Natural killer cell (primary cell): Measurements from ENCODE around the gene MYH6. TPM values are rescaled to one million over a fixed set of nuclear protein-coding genes. Genes with fewer than 3 reads are reported as not detected.

ENCODE experiments used
- ATAC-seq, 3 donors: fragments of 150-1000 bp in 2 of 3; fragments of 200-7000 bp in 1 of 3; cut with Tn5 transposase; 1 replicate in 1 of 3; 2 replicates in 2 of 3; pipeline ENCODE4 v1.10.0; 2021; ENCODE audit warnings: mild to moderate bottlenecking in 2 of 3, moderate library complexity in 2 of 3
- DNase-seq, 2 donors: peaks; one replicate each; pipeline versions ENCODE4 v3.0.0 to v3.0.0-alpha.2; 2013 to 2021; ENCODE audit warnings: mixed read lengths in 1 of 2
- H3K27ac ChIP-seq: one replicate; pipeline ENCODE4 v1.5.1; 2013; ENCODE audit warnings: mild to moderate bottlenecking, low read length
- H3K27me3 ChIP-seq: one replicate; pipeline ENCODE4 v1.6.1; 2013; ENCODE audit warnings: low read length; ENCODE audit not compliant: control insufficient read depth, insufficient read depth
- H3K36me3 ChIP-seq: one replicate; pipeline ENCODE4 v1.6.1; 2013; ENCODE audit warnings: low read length; ENCODE audit not compliant: control insufficient read depth, insufficient read depth
- H3K4me1 ChIP-seq: one replicate; pipeline ENCODE4 v1.6.1; 2013; ENCODE audit warnings: low read length; ENCODE audit not compliant: control insufficient read depth, insufficient read depth
- H3K4me3 ChIP-seq: one replicate; pipeline ENCODE4 v1.5.1; 2013; ENCODE audit warnings: low read length
- H3K9me3 ChIP-seq: one replicate; pipeline ENCODE4 v1.6.1; 2013; ENCODE audit warnings: low read length; ENCODE audit not compliant: control insufficient read depth, insufficient read depth
- H3K27ac Mint-ChIP-seq, 2 donors: one replicate each; pipeline ENCODE4 v1.8.0; 2022; ENCODE audit warnings: mild to moderate bottlenecking in 2 of 2, mixed read lengths in 2 of 2, moderate library complexity in 1 of 2
- H3K27me3 Mint-ChIP-seq, 2 donors: one replicate each; pipeline ENCODE4 v1.8.0; 2022; ENCODE audit warnings: low read depth in 2 of 2, mixed read lengths in 2 of 2
- H3K36me3 Mint-ChIP-seq: one replicate; pipeline ENCODE4 v1.8.0; 2022; ENCODE audit warnings: mixed read lengths
- H3K4me1 Mint-ChIP-seq, 2 donors: one replicate each; pipeline ENCODE4 v1.8.0; 2022; ENCODE audit warnings: mixed read lengths in 2 of 2
- H3K4me3 Mint-ChIP-seq: one replicate; pipeline ENCODE4 v1.8.0; 2022; ENCODE audit warnings: mild to moderate bottlenecking, moderate library complexity, mixed read lengths
- H3K9me3 Mint-ChIP-seq, 2 donors: one replicate each; pipeline ENCODE4 v1.8.0; 2022; ENCODE audit warnings: mixed read lengths in 2 of 2
- WGBS: methylation state at CpG from one replicate; pipeline ENCODE4 v1.1.7; 2013; ENCODE audit warnings: missing lambda C conversion rate; ENCODE audit not compliant: insufficient coverage; 5-methylcytosine and 5-hydroxymethylcytosine counted together
- intact Hi-C: fragments of 100-400 bp; cut with micrococcal nuclease; formaldehyde crosslinking; loops from one replicate; pipeline ENCODE4 v1.14.2; 2022
- total RNA-seq, 4 donors: library from RNA; stranded (reverse); fragments of 120-200 nt in 1 of 4; gene quantifications; one replicate each; pipeline versions ENCODE4 v1.2.3 to v1.2.4, GENCODE V29; 2013 to 2022
- TF ChIP-seq, protein P1 (sequence below): fragments of 200-600 bp; IDR thresholded peaks from one replicate; pipeline ENCODE4 v1.8.0; 2022; ENCODE audit warnings: antibody characterized with exemption

Gene MYH6
- total RNA-seq, 3 donors from 2014 or later (not counting 1 experiment from before 2014, with no cell fraction given) = not detected

DNA sequence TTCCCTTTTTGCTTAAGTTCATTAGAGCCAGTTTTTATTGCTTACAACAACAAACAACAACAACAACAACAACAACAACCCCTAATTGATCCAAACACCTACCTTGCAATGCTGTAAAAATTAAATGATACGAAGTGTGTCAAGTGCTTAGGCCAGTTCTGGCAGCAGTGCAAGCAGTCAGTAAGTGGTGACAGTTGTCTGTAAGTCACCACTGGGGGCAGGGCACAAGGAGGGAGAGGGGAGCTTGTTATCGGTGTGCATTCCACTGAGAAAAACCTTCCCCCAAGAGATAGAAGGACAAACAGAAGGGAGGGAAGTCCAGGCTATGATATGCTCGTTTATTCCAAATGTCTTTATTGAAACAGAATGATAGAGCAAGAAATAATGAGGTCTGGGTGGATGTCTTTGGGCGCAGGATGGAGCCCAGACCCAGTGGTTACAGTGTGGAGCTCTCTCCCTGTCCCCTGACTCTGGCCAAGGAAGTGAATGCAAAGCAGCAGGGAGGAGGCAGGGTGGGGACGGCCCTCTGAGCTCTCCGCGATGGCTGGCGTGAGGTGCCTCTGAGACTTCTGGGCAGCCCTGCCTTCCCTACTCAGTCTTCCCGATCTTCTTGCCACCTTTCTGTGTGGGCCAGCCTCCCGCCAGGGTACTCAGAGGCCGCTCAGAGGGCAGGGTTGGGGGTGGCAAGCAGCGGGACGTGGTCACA, 61.9 kb downstream of the MYH6 start:
- H3K4me3 ChIP-seq = no peak overlapping the region
- intact Hi-C loops = no loop called here
- no peaks in the 10 kb centered on the region for H3K4me1 ChIP-seq
- Mint-ChIP-seq H3K4me3 (no peak overlapping the region), H3K4me1 (peaks cover 0 to 2% of the 10 kb centered on the region in 2 donors), H3K27me3 (peaks cover 28 to 33% of the 10 kb centered on the region in 2 donors), H3K9me3 (no peaks in the 10 kb centered on the region), H3K36me3 (no peaks in the 10 kb centered on the region), H3K27ac (no peak overlapping the region)
- DNase-seq = no peak
- TF ChIP-seq, protein P1, sequence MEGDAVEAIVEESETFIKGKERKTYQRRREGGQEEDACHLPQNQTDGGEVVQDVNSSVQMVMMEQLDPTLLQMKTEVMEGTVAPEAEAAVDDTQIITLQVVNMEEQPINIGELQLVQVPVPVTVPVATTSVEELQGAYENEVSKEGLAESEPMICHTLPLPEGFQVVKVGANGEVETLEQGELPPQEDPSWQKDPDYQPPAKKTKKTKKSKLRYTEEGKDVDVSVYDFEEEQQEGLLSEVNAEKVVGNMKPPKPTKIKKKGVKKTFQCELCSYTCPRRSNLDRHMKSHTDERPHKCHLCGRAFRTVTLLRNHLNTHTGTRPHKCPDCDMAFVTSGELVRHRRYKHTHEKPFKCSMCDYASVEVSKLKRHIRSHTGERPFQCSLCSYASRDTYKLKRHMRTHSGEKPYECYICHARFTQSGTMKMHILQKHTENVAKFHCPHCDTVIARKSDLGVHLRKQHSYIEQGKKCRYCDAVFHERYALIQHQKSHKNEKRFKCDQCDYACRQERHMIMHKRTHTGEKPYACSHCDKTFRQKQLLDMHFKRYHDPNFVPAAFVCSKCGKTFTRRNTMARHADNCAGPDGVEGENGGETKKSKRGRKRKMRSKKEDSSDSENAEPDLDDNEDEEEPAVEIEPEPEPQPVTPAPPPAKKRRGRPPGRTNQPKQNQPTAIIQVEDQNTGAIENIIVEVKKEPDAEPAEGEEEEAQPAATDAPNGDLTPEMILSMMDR = no peak
- peaks cover 6% of the 10 kb centered on the region for H3K27me3 ChIP-seq
- H3K27ac ChIP-seq = no peak overlapping the region
- H3K9me3 ChIP-seq = no peaks in the 10 kb centered on the region
- ATAC-seq = no peak
- H3K36me3 ChIP-seq = no peaks in the 10 kb centered on the region
- 84% methylated on average over 12 of the region's 13 CpGs for WGBS

DNA sequence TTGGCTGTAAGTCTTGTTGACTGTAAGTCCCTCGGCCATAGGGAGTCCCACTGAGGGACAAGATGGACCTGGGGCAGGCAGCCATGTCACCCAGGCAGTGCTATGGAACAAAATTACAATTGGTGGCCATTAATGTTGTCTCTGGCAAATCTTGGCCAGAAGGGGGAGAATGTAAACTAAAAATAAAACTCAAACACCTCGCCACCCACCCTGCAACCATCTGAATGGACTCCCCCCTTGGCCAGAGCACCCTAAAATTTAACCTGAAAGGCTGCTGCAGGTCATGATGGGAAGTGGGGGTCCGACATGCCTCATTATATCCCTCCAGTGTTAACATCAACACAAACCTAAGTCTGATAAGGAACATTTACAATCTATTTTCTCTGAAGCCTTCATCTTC, 63.6 kb downstream of the MYH6 start:
- no peaks in the 10 kb centered on the region for H3K36me3 ChIP-seq
- H3K9me3 ChIP-seq = no peaks in the 10 kb centered on the region
- no peaks in the 10 kb centered on the region for H3K36me3 Mint-ChIP-seq
- H3K27me3 ChIP-seq = no peaks in the 10 kb centered on the region
- ATAC-seq = no peak
- H3K9me3 Mint-ChIP-seq = no peaks in the 10 kb centered on the region
- H3K4me1 ChIP-seq = no peaks in the 10 kb centered on the region
- H3K4me3 ChIP-seq = no peak overlapping the region
- no peak for DNase-seq
- TF ChIP-seq, protein P1 = no peak
- H3K4me1 Mint-ChIP-seq = no peaks in the 10 kb centered on the region
- no peak overlapping the region for H3K27ac ChIP-seq
- H3K27me3 Mint-ChIP-seq = peaks cover 18% of the 10 kb centered on the region in 2 donors
- 86% methylated on average over 2 of the region's 3 CpGs for WGBS
- H3K4me3 Mint-ChIP-seq = no peak overlapping the region
- no peak overlapping the region for H3K27ac Mint-ChIP-seq
- intact Hi-C loops = no loop called here

DNA sequence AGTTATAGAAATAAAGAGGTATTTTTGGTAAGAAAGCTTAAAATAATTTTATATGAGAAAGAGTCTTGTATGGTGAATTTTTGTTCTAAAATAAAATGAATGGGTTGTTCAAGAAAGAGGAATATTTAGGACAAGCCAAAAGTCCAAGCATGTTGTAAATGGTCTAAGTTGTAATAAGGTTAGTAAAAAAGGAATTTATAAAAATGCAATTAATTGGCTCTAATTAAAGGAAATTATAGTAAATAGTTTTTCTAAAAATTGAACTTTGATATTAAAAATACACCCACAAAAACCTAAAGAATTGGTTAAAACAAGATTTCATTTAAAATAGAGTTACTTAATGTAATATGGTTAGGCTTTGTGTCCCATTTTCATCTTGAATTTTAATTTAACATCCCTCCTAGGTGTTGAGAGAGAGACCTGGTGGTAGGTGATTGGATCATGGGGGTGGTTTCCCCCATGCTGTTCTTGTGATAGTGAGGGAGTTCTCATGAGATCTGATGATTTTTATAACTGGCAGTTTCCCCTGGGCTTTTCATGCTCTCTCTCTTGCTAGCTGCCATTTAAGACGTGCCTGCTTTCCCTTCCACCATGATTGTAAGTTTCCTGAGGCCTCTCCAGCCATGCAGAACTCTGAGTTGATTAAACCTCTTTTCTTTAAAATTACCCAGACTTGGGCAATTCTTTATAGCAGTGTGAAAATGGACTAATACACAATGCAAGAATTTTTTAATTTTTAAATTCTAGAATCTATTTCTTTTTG, 68.4 kb downstream of the MYH6 start:
- intact Hi-C loops = no loop called here
- ATAC-seq = no peak
- 75% methylated on average over 1 of the region's 1 CpG for WGBS

More for the DNA sequence above, 68.4 kb downstream of the MYH6 start:
- DNase-seq = no peak
- H3K4me3 ChIP-seq = no peak overlapping the region
- no peaks in the 10 kb centered on the region for H3K27me3 ChIP-seq
- TF ChIP-seq, protein P1 = no peak
- H3K27ac ChIP-seq = no peak overlapping the region
- peaks cover 18 to 44% of the 10 kb centered on the region in 2 donors for H3K27me3 Mint-ChIP-seq
- H3K4me1 ChIP-seq = no peaks in the 10 kb centered on the region
- H3K36me3 Mint-ChIP-seq = no peaks in the 10 kb centered on the region
- no peaks in the 10 kb centered on the region for H3K4me1 Mint-ChIP-seq
- no peaks in the 10 kb centered on the region for H3K36me3 ChIP-seq
- H3K9me3 ChIP-seq = no peaks in the 10 kb centered on the region
- H3K27ac Mint-ChIP-seq = no peak overlapping the region
- no peaks in the 10 kb centered on the region for H3K9me3 Mint-ChIP-seq
- H3K4me3 Mint-ChIP-seq = no peak overlapping the region
